Prostate gland (tissue), 2 donors: Measurements from ENCODE around the gene ENTPD5. TPM values are rescaled to one million over a fixed set of nuclear protein-coding genes. Genes with fewer than 3 reads are reported as not detected.
A peak's percentile ranks its signal among the peaks of the same experiment; 100 is the strongest.
"Not testable (repeated sequence)": the region's sequence is repeated elsewhere in the genome, so short reads cannot be mapped to it uniquely, and the experiment has no call there.

Experiments used
- DNase-seq: peaks from one replicate; pipeline ENCODE4 v3.0.0-alpha.2; 2019; ENCODE audit warnings: low spot score
- H3K27ac ChIP-seq, 2 donors: fragments of 200-600 bp; sonication (generic); 2 replicates each; pipeline ENCODE4 v1.5.1; 2017 to 2019
- H3K27me3 ChIP-seq: fragments of 200-600 bp; sonication (generic); replicated peaks from 2 replicates; pipeline ENCODE4 v1.5.1; 2019; ENCODE audit not compliant: insufficient read depth
- H3K36me3 ChIP-seq, 2 donors: fragments of 200-600 bp; sonication (generic); 1 replicate in 1 of 2; 2 replicates in 1 of 2; pipeline versions ENCODE4 v1.5.1 to v1.8.1; 2017 to 2019
- H3K4me1 ChIP-seq: fragments of 200-600 bp; sonication (generic); replicated peaks from 2 replicates; pipeline ENCODE4 v1.5.1; 2019
- H3K4me3 ChIP-seq, 2 donors: fragments of 200-600 bp; sonication (generic); 2 replicates each; pipeline ENCODE4 v1.5.1; 2017 to 2019
- H3K9me3 ChIP-seq: fragments of 200-600 bp; sonication (generic); 2 replicates; pipeline ENCODE4 v1.5.1; 2017
- CTCF ChIP-seq, 4 experiments: fragments of 200-600 bp in 2 of 4; fragments of 450-650 bp in 2 of 4; sonication (generic) in 2 of 4; IDR thresholded peaks; 1 replicate in 3 of 4; 2 replicates in 1 of 4; pipeline ENCODE4 v1.5.1; 2016 to 2019; ENCODE audit warnings: antibody characterized with exemption in 4 of 4, mild to moderate bottlenecking in 2 of 4, moderate library complexity in 2 of 4
- POLR2A ChIP-seq: fragments of 450-650 bp; IDR thresholded peaks from one replicate; pipeline ENCODE4 v1.6.1; 2016; ENCODE audit warnings: antibody characterized with exemption, mild to moderate bottlenecking
- POLR2AphosphoS5 ChIP-seq: sonication (generic); formaldehyde crosslinking; IDR thresholded peaks from one replicate; pipeline ENCODE4 v1.6.1; 2017; ENCODE audit warnings: antibody characterized with exemption
- WGBS: methylation state at CpG from one replicate; pipeline ENCODE4 v1.1.5; 2018; 5-methylcytosine and 5-hydroxymethylcytosine counted together
- intact Hi-C: fragments of 100-400 bp; cut with DNase I; formaldehyde crosslinking; loops from one replicate; pipeline ENCODE4 v1.14.2; 2022
- total RNA-seq, 2 donors: library from RNA; depleted of rRNA; stranded (reverse); fragments of >200 nt; gene quantifications; one replicate each; pipeline ENCODE4 v1.1.0, GENCODE V29; 2016

ENTPD5 gene
- total RNA-seq, 2 donors from 2014 or later: 33.4 to 63.6 TPM

GRCh38 chr14:73997108-73997943 is 21.8 kb downstream of the ENTPD5 start:
- Histone ChIP-seq H3K36me3 (no peaks in the 10 kb centered on the region), H3K9me3 (no peaks in the 10 kb centered on the region), H3K27me3 (no peaks in the 10 kb centered on the region), H3K4me1 (peaks cover 5% of the 10 kb centered on the region), H3K27ac (peak overlapping the region; percentile 51 to 54), H3K4me3 (no peak overlapping the region)
- TF ChIP-seq POLR2AphosphoS5: no peak
- TF ChIP-seq CTCF (IDR thresholded peaks at IDR 0.05): no peak
- TF ChIP-seq POLR2A: no peak
- intact Hi-C loops: no loop called here
- 80% methylated on average over 1 of the region's 1 CpG for WGBS
- DNase-seq: no peak

GRCh38 chr14:73996731-73997107 is 22.4 kb downstream of the ENTPD5 start:
- H3K36me3 ChIP-seq: no peaks in the 10 kb centered on the region
- peak; percentile 3 for TF ChIP-seq POLR2AphosphoS5
- TF ChIP-seq POLR2A: no peak
- TF ChIP-seq CTCF (IDR thresholded peaks at IDR 0.05): no peak
- peak overlapping the region; percentile 32 to 51 for H3K27ac ChIP-seq
- no peaks in the 10 kb centered on the region for H3K9me3 ChIP-seq
- intact Hi-C loops: no loop called here
- no peak overlapping the region for H3K4me3 ChIP-seq
- no peak for DNase-seq
- H3K4me1 ChIP-seq: peaks cover 5% of the 10 kb centered on the region
- H3K27me3 ChIP-seq: no peaks in the 10 kb centered on the region
- 48% methylated on average over 2 of the region's 2 CpGs for WGBS

GRCh38 chr14:73995977-73996378 is 23.1 kb downstream of the ENTPD5 start:
- H3K4me1 ChIP-seq: peaks cover 5% of the 10 kb centered on the region
- DNase-seq: no peak
- no peak overlapping the region for H3K4me3 ChIP-seq
- 88% methylated on average over 8 of the region's 8 CpGs for WGBS
- no peaks in the 10 kb centered on the region for H3K9me3 ChIP-seq
- H3K27ac ChIP-seq: peak overlapping the region in 1 of 2 donors; percentile 8
- no peaks in the 10 kb centered on the region for H3K27me3 ChIP-seq
- H3K36me3 ChIP-seq: no peaks in the 10 kb centered on the region
- TF ChIP-seq POLR2A (no peak), POLR2AphosphoS5 (no peak), CTCF (IDR thresholded peaks at IDR 0.05) (no peak)
- intact Hi-C loops: no loop called here

- intact Hi-C loops, H3K4me1 ChIP-seq, H3K27ac ChIP-seq, DNase-seq, H3K4me3 ChIP-seq, H3K36me3 ChIP-seq, H3K9me3 ChIP-seq, H3K27me3 ChIP-seq: not testable (repeated sequence)
- WGBS: 99% methylated on average over 7 of the region's 7 CpGs
Measured at GRCh38 chr14:73994926-73995325, 24.2 kb downstream of the ENTPD5 start.

- peaks cover 2% of the 10 kb centered on the region for H3K4me1 ChIP-seq
- intact Hi-C loops: no loop called here
- DNase-seq: no peak
- no peaks in the 10 kb centered on the region for H3K27me3 ChIP-seq
- TF ChIP-seq POLR2AphosphoS5 (no peak), POLR2A (no peak), CTCF (IDR thresholded peaks at IDR 0.05) (no peak)
- no peaks in the 10 kb centered on the region for H3K36me3 ChIP-seq
- no peaks in the 10 kb centered on the region for H3K9me3 ChIP-seq
- H3K4me3 ChIP-seq: no peak overlapping the region
- 86% methylated on average over 4 of the region's 4 CpGs for WGBS
- no peak overlapping the region for H3K27ac ChIP-seq
Measured at GRCh38 chr14:73991092-73991491, 28.0 kb downstream of the ENTPD5 start.

GRCh38 chr14:73988656-73989055 is 30.4 kb downstream of the ENTPD5 start:
- H3K36me3 ChIP-seq, intact Hi-C loops, DNase-seq, H3K4me1 ChIP-seq, H3K9me3 ChIP-seq, H3K27me3 ChIP-seq, H3K4me3 ChIP-seq: not testable (repeated sequence)
- peak overlapping the region; percentile 47 to 56 for H3K27ac ChIP-seq
- 60% methylated on average over 7 of the region's 7 CpGs for WGBS
